ENCODE results near the gene OR51B6.

DNA sequence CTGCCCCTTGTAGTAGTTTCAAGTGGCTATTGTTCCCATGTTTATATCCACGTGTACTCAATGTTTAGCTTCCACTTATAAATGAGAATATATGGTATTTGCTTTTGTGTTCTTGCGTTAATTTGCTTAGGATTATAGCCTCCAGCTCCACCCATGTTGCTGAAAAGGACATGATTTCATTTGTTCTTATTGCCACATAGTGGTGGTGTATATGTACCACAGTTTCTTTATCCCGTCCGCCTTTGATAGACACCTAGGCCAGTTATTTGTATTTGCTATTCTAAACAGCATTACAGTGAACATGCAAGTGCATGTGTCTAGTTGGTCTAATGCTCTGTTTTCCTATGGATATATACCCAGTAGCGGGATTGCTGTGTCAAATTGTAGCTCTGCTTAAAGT is 34.0 kb upstream of the OR51B6 start:
- TF ChIP-seq, protein P1, sequence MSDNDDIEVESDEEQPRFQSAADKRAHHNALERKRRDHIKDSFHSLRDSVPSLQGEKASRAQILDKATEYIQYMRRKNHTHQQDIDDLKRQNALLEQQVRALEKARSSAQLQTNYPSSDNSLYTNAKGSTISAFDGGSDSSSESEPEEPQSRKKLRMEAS (CRISPR knock-in tag; IDR thresholded peaks at IDR 0.05): no peak
- TF ChIP-seq, protein P2, sequence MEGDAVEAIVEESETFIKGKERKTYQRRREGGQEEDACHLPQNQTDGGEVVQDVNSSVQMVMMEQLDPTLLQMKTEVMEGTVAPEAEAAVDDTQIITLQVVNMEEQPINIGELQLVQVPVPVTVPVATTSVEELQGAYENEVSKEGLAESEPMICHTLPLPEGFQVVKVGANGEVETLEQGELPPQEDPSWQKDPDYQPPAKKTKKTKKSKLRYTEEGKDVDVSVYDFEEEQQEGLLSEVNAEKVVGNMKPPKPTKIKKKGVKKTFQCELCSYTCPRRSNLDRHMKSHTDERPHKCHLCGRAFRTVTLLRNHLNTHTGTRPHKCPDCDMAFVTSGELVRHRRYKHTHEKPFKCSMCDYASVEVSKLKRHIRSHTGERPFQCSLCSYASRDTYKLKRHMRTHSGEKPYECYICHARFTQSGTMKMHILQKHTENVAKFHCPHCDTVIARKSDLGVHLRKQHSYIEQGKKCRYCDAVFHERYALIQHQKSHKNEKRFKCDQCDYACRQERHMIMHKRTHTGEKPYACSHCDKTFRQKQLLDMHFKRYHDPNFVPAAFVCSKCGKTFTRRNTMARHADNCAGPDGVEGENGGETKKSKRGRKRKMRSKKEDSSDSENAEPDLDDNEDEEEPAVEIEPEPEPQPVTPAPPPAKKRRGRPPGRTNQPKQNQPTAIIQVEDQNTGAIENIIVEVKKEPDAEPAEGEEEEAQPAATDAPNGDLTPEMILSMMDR (IDR thresholded peaks at IDR 0.05): no peak
- TF ChIP-seq, protein P3, sequence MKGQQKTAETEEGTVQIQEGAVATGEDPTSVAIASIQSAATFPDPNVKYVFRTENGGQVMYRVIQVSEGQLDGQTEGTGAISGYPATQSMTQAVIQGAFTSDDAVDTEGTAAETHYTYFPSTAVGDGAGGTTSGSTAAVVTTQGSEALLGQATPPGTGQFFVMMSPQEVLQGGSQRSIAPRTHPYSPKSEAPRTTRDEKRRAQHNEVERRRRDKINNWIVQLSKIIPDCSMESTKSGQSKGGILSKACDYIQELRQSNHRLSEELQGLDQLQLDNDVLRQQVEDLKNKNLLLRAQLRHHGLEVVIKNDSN (CRISPR knock-in tag; IDR thresholded peaks at IDR 0.05): no peak
- TF ChIP-seq RELA (CRISPR knock-in tag; IDR thresholded peaks at IDR 0.05; ENCODE audit: borderline replicate concordance): no peak
- TF ChIP-seq NFYB (CRISPR knock-in tag; conservative IDR thresholded peaks at IDR 0.05; ENCODE audit: low read depth): no peak

All from WTC11 (cell line).